Stimulated activated CD4-positive, alpha-beta T cell treated with anti-CD3 and anti-CD28 coated beads, Interleukin-12 subunit alpha, Interleukin-12 subunit beta, amount 100 ng/mL, for 4 hours (primary cell): Measurements from ENCODE around the gene LARP1B.
"Not testable (repeated sequence)": the region's sequence is repeated elsewhere in the genome, so short reads cannot be mapped to it uniquely, and the experiment has no call there.

Source experiments
- DNase-seq: peaks from one replicate; pipeline ENCODE4 v3.0.0-alpha.2; 2020

The LARP1B gene

DNA sequence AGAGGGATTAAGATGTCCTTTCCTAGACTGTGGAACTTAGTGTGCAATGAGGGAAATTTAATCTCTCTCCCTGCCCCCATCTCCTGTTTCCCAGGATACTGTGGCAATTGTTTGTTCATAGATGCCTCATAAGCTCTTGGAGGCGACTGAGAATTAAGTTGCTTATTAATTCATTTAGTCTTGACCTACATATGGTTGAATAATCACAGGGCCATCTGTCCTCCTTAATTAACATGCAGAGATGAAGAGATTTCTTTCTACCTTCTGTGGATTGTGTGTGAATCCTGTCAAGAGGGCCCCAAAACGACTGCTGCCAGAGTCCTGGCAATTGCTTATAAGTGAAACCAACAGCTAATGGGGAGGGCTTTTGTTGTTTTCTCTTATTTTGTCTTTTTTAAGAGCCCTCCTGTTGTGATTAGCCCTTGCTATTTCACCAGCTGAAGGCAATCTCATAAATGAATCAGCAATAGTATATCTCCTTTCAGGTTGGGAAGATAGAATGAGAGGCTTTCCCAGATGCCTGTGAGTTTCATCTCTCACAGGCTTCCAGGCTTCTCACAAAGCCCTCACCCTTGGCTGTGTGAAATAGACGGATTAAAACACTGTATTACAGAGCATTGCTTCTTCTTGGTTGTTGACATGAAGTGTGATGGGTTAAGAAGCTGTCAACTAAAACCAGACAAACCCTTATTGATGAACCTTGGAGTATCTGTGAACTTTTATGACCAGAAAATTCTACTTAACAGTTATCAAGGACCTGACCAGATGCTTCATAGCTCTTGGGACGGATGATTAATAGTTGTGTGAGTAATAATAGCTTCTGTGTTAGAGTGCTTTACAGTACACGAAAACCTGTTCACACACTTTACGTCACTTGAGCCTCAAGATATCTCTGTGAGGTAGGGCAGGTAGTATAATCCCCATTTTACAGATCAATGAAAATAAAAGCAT is 168.0 kb downstream of the LARP1B start:
- no peak for DNase-seq

GRCh38 chr4:128232719-128233118 is 171.6 kb downstream of the LARP1B start:
- DNase-seq: no peak

- no peak for DNase-seq
These were observed 173.7 kb downstream of the LARP1B start for GRCh38 chr4:128234836-128235235.

GRCh38 chr4:128241019-128241418 is 179.9 kb downstream of the LARP1B start:
- DNase-seq: no peak

GRCh38 chr4:128241425-128241913 is 180.4 kb downstream of the LARP1B start:
- DNase-seq: no peak

DNA sequence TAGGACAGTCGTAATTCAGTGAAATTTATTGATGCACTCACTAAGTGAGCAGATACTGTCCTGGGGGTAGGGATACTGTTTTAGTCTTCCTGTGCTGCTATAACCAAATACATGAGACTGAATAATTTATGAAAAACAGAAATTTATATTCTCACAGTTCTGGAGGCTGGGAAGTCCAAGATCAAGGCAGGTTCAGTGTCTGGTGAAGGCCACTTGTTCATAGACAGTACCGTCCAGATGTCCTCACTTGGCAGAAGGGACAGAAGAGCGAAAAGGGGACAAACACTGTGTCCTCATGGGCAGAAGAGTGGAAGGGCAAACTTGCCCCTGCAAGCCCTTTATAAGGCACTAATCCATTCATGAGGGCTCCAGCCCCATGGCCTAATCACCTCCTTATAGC is 180.9 kb downstream of the LARP1B start:
- DNase-seq: no peak

DNA sequence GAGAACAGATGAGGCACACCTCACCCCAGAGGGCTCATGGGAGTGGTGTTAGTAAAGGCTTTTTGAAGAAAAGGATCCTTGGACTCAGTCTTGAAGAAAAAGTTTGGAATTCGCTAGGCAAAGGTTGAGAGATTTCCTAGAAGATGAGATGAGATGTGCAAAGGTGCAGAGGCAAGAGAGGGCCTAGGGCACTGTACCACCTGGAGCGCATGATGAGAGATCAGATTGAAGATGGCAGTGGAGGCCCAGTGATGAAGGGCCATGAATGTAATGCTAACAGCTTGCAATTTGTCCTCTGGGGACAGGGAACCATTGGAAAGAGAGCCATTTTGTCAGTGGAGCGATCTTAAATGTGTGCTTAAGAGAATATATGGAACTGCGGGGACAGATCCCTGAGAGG is 181.5 kb downstream of the LARP1B start:
- DNase-seq: no peak

DNA sequence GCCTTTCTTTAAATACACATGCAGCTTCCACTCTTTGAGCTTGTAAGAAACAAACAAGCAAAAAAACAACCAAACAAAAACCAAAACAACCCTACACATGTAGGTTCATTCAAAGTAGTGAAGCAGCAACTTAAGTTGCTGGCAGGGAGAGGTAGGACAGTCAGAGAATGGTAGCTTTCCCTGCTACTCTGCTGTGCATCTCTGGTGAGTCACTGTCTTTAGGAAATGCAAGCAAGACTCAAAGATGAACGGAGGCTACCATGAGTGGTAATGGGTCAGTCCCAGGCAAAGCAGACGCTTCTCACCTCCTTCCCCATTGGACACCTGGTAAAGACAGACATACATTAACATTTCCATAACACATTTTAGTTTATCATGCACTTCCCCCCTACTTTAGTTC is 183.3 kb downstream of the LARP1B start:
- DNase-seq: no peak

GRCh38 chr4:128245391-128245790 is 184.3 kb downstream of the LARP1B start:
- not testable (repeated sequence) for DNase-seq

- DNase-seq: no peak
These were observed 186.8 kb downstream of the LARP1B start for GRCh38 chr4:128247906-128248305.

DNA sequence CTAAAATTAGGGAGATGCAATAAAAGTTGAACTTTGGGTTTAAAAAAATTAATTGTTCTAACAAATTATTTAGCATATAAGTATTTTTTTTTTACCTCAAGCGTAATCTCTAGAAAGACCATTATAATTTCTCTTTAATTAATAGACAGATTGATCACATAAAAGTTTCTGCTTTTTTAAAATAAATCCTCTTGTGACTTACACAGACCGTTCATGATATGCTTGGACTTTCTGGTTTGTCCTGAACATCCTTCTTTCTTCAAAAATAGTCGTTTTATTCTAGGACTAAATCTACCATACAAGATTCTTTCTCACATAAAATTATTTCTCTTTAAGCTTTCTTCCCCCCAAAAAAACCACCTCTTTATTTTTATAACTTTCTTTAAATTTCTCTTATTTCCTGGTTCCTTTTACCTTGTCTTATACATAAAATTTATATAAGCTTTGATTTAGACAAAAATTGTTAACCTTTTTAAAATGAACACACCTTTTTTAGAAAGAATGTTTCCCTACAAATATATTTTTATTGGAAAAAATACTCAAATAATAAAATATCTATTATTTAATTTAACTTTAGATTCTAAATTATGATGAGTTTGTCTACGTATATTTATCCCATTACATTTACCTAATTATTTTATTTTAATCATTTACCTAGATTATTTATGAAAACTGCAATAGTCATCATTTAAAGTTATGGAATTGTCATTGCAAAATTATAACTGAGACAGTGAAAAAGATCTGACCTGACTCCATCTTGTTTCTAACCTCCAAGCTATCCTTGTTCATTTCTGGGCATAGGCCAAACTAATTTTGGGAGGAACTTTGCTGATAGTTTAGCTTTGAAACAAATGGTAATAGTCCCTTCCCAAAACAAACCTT is 188.9 kb downstream of the LARP1B start:
- no peak for DNase-seq

DNA sequence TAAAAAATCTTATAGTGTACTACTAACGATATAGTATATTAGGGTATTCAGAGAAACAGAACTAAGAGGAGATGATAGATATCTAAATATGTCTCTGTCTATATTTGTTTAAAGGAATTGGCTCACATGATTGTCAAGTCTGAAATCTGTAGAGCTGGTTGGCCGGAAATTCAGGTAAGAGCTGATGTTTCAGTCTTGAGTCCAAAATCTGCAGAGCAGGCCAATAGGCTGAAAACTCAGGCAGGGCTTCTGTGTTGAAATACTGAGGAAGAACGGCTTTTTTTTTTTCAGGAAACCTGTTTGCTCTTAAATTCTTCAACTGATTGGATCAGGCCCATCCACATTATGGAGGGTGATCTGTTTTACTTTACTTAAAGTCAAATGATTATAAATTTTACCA is 194.8 kb downstream of the LARP1B start:
- no peak for DNase-seq

- no peak for DNase-seq
These were observed 195.4 kb downstream of the LARP1B start for GRCh38 chr4:128256539-128256938.

- not testable (repeated sequence) for DNase-seq
These were observed 197.1 kb downstream of the LARP1B start for GRCh38 chr4:128258166-128258565.

GRCh38 chr4:128259889-128260288 is 198.8 kb downstream of the LARP1B start:
- DNase-seq: not testable (repeated sequence)
